Activated CD8-positive, alpha-beta memory T cell treated with anti-CD3 and anti-CD28 coated beads, Interleukin-2, amount 50 U/mL, for 1 hour (primary cell): ENCODE results near the gene LONP1.

Experiments used
- DNase-seq: peaks from one replicate; pipeline ENCODE4 v3.0.0-alpha.2; 2020; ENCODE audit errors: extremely low read depth

LONP1 gene

DNA sequence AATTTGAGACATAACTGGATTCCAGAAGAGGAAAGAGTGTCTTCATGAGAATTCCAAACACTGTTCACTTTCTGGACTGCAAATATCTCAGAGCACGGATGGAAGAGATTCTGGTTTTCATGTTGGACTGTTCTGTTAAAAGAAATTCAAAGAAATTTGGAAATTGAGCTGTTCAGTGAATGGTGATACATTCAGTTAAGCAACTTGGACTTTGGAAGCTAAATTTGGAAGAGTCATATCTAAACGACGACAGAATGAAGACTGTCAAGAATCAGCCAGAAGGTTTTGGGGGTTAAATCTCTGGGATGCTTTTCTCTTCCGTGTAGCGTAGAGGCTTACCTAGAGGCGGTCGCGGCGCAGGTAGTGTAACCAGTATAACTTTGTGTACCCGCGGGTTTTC, 71.5 kb downstream of the LONP1 start:
- DNase-seq, result no peak

DNA sequence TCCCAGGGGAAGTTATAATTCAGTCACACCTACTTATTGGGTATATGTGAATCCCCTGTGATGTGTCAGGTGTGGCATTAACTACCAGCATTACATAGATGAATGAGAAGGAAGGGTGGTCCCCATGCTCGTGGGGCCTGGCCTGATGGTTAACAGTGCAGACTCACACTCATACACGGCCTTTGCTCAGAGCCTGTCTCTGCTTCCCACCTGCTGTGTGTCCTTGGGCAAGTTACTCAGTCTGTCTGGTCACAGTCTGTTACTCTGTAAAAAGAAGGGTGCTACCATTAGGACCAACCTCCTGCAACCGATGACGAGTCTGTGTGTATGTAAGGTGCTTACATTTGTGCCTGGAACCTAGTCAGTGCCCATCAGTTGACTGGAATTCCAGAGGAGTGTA, 73.2 kb downstream of the LONP1 start:
- no peak for DNase-seq

DNA sequence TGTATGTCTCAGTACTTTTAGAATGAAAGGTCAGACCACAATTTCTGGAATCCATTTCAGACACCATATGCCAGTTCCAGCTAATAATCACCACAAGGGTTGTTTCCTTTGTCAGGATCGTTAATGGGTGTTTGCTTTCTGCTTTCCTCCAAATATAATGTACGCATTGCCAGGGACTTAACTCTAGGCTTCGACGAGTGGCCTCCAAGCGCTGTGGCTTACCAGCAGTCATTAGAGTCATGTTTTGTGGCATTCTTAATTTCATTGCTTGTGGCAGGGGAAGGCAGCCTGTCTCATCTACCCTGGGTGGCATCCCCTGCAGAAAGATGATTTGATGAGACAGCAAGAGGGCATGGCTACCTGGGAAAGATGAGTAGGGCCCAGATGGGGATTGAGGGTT, 74.5 kb downstream of the LONP1 start:
- DNase-seq, result no peak

DNA sequence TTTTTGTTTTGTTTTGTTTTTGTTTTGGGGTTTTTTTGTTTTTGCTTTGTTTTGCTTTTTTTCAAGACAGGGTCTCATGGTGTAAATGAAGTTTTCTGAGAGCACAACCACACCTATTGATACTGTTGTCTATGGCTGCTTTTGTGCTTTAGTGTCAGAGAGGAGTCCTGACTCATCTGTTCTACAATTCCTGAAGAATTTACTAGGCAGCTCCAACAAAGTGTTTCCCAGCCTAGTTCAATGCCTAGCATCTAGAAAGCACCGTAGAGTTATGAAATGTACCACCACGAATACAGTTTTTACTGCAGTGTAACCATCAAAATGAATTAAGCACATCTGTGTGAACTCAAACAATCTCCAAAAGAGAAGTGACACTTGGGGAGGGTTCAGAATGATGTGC, 75.9 kb downstream of the LONP1 start:
- no peak for DNase-seq

DNA sequence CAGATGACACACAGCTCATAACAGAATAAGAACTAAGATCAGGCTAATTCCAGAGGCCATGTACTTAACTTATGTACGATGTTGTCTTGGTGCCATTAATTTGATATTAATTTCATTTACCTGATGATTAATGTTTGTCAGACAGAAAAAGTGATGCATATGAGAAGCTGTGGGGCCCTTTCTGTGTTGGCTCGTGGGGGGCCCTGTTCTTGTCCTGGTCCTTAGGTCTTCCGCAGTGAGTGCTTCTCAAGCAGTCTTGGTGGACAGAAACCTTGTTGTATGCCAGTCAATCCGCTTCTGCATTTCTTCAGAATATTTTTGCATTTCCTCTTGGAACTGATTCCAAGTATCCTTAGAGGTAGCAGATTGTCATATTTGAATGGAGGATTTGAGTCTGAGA, 76.9 kb downstream of the LONP1 start:
- no peak for DNase-seq

DNA sequence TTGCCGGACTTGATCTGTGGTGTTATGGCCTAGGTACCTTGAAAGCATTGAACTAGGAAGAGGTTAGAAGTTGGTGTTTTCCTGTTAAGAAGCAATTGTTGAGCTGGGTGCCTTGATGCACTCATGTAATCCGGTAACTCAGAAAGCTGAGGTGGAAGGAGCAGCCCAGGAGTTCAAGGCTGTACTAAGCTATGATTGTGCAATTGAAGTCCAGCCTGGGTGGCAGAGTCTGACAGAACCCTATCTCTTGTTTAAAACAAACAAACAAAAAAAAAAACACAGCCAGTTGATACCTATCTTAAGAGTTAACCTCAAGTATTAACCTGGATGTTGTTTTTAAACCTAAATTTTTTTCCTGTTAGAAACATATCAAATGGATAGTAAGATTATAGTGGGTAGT, 77.7 kb downstream of the LONP1 start:
- no peak for DNase-seq
